HG02642 (cell line): ENCODE results near the gene ESPN.

ENCODE experiments used
- ATAC-seq: cut with Tn5 transposase; IDR thresholded peaks from one replicate; pipeline ENCODE4 v1.9.1; 2021; ENCODE audit warnings: mild to moderate bottlenecking; ENCODE audit not compliant: unreplicated experiment, poor library complexity

The ESPN gene

DNA sequence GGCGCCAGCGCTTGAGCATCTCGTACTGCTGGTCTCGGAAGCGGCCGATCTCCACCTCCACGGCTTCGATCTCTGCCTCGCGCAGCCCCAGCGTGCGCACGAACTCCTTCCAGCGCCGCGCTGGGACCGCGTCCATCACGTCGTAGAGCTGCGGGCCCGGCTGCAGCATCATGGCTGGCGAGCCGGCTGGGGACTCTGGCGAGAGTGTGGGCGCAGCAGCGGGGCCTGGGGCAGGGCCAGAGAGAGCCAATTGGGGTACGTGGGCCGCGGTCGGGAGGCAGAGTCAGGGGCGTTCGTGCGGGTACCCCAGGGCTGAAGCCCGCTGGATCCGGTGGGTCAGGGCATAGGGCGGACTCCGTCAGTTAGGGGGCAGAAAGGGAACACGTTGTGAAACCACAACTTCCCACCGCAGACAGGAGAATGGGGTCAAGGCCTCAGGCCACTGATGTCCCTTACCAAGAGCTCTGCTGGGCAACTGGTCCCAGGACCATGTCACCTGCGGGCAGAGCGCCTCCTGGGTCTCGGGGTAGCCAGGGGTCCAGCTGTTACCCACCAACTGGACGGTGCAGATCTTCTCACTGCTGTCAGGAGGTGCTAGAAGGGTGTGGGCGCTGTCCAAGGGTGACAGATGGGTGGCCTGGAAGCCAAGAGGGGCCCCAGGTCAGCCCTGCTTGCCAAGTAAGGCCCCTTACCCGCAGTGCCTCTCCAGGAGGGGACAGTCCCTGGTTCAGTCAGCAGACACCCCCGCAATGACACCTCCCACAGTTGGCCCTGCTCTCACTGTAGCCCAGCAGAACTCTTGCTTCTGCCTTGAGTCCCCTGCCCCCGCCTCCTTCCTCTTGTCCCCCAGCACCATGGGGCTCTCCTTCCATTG lies 37.2 kb downstream of the ESPN start:
- no peak for ATAC-seq

DNA sequence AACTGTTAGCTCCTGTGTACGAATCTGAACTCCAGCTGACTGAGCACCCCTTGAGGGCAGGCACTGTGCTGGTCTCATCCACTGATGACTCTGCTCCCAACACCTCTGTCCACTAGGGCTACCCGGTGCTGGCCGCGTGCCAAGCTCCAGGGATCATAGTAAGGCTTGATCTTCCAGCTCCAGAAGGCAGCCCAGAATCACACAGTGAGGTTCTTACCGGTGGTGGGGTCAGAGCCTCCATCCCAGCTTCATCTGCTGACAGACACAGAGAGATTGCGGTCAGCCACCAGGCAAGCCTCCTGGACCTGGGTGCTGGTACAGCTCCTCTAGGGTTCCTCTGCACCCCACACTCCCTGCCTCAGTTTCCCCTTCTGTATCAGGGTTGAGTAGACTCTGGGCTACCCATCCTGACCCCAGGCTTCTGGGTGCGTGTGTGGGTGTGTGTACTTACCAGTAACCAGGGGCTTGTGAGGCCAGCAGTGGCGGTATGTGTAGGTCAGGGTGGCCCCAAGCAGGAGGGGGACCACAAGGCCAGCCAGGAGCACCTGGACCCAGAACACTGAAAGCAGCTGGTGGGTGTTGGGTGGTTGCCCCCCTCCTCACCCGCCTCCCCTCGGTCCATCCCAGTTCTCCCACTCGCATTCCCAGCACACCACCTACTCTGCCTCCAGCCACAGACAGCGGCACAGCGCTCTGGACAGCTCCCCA lies 38.0 kb downstream of the ESPN start:
- ATAC-seq, result no peak

DNA sequence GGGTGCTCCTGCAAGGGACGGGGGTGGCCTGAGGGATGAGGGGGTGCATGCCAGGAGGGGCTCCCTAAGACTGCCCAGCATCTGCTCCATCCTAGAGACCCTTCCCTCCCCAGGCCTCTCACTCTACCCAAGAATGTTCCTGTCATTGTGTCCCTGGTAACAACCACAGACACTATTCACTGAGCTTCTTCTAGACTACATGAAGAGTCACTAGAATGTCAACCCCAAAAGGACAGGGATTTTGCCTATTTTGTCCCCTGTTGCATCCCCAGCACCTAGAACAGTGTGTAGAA lies 38.5 kb downstream of the ESPN start:
- ATAC-seq, result no peak

DNA sequence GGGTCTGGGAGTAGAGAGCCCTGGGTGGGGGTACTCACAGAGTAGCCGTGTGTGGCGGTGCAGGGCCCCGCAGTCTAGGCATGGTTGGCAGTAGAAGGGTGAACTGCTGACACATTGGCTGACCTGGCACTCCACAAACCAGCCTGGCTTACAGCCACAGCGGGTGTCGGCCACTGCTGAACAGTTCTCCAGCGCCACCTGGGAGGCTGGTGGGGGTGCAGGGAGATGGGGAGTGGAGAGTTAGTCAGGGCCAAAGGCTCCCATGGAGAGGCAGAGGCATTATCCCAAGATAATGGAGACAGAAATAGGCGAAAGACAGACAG lies 39.9 kb downstream of the ESPN start:
- no peak for ATAC-seq

DNA sequence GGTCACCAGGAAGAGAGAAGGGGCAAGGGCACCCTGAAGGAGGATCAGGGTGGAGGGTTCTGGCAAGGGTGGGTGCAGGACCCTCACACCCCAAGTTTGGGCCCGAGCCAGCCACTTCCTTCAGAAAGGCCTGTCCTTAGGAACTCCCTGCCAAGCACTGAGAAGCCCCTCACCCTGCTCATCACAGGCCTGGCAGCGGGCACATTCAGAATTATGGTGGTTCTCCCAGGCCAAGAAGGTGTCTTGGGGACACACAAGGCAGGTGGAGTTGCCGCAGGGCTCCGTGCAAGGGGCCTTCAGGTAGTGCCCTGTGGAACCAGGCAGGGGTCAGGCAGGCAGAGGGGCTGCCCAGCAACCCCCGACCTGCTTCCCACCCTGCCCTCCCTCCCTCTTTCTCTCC lies 40.3 kb downstream of the ESPN start:
- no peak for ATAC-seq

DNA sequence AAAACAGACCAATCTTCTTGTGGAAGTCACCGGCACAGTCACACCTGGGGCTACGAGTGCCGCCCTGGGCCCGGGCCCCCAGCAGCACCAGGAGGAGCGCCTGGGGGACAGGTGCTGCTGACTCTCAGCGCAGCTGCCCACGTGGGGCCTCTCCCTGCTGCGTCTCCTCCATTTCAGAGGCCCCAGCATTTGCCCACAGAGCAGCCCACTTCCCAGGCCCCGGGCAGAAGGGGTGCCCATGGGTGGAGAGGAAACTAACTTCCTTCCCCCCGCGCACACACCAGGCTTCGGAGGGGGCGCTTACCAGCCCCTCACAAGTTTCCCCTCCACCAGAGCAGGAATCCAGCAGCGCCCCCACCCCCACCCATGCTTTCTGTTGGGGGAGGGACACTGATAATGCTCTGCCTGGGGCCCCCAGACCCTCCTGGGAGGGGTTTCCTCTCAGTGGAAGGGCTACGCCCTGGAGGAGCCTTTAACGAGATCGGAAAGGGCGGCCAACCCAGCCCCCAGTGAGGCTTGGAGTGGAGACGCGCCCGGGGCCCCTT lies 41.0 kb downstream of the ESPN start:
- ATAC-seq, result no peak

DNA sequence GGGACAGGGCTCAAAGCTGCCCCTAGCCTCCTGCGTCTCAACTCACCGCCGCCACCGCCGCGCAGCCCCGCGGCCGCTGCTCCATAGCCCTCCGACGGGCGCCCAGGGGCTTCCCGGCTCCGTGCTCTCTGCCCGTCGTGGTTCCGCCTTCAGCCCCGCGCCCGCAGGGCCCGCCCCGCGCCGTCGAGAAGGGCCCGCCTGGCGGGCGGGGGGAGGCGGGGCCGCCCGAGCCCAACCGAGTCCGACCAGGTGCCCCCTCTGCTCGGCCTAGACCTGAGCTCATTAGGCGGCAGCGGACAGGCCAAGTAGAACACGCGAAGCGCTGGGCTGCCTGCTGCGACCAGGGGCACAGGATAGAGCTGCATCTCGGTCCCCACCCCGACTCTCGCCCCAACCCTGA lies 41.4 kb downstream of the ESPN start, which contains the start of gene TNFRSF25:
Gene TNFRSF25, minus strand, starts transcription at position 151 of the 400 bp plus-strand sequence. Its CDS starts 66 bp downstream, at position 85.
- ATAC-seq, result no peak

DNA sequence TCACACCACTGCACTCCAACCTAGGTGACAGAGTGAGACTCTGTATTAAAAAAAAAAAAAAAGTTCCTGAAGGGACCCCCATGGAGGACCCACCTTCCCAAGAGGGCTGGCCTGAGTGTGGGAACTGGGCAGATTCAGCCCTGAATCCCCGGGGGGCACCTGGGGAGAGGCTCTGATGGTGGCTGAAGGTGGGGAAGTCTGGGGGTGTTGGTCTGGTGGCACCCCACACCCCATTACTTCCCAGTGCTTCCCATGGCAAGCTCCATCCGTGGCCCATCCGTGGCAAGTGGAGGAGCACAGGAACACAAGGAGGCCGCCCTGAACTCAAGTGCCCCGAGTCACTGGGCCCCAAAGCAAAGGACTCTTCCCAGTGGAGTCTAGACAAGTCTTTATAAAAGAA lies 42.2 kb downstream of the ESPN start:
- no peak for ATAC-seq

DNA sequence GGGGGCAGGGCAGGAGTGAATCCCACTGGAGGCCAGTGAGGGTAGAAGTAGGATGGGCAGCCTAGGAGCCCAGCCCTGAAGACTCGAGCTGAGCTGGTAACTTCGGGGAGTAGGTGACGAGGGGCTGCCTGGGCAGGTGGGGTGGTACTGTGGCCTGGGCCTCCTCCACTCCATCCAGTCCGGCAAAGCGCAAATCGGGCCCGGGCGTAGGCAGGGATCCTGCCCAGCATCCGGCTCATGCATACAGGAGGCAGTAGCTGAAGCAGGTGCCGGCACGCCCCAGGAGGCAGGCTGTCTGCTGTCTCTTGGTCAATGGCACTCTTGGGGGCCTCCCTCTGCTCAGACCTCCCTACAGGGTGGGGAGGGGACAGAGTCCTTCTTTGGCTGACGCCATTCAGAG lies 42.6 kb downstream of the ESPN start:
- no peak for ATAC-seq

DNA sequence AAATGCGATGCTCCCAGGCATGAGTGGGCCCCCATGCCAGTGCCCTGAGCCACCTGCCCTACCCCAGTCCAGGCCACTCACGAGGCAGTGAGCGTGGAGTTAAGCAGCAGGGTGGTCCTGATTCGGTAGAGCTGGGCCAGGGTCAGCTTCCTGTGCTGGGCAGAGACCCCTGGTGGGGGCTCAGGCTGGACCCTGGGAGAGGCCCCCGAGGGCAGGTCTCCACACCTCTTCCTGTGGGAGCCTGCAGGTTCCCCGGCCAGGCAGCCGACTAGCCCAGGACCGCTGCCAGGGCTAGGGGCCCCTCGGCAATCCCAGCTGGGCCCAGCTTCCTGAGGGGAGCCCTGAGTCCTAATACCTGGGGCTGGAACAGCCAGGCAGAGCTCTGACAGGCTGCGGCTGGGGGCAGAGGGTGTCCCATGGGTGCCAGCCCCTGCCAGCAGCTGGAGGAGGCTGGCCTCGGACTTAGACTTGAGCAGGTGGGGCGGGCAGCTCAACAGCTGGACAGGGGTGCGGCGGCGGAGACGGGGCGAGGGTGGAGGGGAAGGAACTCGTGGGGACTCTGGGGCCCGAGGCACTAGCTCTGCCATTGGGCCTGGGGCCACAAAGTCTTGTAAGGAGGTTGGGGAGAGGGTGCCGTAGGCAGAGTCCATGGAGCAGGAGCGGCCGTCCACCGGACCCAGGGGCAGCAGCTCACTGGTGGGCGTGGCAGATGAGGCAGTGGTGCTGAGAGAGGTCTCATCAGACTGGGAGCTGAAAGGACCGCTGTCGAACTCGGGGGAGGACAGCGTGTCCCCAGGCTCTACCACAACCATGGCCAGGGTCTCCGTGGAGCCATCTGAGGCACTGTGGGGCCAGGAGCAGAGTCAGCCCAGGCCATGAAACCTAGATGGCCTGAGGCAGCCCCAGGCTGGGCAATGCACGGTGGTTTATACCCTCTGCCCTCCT lies 43.4 kb downstream of the ESPN start:
- ATAC-seq, result no peak

DNA sequence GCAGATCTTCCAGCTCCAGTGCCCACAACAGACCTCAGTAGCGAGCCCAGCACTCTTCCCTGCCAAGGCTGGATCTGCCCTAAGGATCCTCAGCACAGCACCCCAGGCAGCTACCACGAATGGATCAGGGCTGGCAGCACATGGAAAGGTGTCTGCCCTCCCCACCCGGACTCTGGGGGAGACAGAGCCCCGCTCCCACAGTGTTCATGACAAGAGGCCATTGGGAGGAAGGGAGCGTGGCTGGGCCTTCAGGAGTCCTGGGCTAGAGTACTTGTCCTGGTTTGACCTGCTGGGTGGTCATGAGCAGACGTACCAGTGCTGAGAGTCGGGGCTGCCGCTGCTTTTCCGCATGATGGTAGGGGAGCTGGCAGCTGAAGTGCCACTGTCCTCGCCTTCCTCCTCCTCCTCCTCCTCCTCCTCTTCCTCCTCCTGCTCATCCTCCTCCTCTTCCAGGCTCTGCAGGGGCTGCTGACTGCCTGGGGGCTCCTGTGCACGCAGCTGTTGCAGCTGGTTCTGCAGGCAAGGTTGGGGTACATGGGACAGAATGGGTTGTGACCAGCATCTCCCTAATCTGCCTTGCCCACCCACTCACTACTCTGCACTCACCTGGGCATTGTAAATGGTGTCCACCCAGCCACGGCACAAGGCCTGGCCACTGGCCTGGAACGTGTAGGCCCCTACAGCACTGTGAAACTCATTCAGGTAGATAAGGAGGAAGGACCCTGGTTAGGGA lies 44.3 kb downstream of the ESPN start:
- ATAC-seq, result no peak

DNA sequence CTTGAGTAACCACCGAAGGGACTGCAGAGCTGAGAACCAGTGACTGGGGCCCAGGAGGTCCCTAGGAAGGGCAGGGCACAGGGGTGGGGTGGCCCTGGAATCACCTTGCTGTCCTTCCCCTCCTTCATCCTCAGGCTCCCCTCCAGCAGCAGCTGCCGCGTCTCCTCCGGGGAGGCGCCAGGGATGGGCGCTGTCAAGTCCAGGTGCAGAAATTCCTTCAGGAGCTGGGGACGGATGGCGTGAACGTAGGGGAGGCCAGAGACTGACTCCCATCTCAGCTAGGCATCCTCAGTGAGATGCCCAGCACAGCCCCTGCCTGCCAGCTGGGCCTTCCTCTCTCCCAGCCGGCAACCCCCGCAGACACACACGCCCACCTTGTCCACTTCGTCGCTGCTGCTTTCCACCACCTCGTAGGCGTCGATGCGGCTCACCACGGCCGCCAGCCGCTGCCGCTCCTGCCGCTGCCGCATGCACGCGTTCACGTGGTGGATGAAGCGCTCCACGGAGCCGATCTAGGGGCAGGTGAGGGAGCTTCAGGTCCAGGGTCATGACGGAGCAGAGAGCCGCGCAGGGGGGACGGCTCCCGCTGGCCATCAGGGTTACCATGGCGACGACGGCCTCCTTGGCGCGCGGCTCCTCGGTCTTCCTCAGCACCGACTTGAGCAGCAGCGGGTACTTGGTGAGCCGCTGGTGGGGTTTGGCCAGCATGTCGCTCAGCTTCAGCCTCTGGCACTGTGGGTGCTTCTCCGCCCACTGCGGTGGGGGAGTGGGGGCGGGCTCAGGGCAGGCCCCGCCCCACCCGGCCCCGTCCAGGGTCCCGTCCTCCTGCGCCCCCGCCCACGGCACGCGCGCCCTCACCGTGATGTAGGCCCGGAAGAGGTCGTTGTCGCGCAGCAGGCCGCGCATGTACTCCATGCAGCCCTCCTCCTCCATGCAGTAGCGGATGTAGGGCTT lies 45.8 kb downstream of the ESPN start:
- ATAC-seq, result no peak

DNA sequence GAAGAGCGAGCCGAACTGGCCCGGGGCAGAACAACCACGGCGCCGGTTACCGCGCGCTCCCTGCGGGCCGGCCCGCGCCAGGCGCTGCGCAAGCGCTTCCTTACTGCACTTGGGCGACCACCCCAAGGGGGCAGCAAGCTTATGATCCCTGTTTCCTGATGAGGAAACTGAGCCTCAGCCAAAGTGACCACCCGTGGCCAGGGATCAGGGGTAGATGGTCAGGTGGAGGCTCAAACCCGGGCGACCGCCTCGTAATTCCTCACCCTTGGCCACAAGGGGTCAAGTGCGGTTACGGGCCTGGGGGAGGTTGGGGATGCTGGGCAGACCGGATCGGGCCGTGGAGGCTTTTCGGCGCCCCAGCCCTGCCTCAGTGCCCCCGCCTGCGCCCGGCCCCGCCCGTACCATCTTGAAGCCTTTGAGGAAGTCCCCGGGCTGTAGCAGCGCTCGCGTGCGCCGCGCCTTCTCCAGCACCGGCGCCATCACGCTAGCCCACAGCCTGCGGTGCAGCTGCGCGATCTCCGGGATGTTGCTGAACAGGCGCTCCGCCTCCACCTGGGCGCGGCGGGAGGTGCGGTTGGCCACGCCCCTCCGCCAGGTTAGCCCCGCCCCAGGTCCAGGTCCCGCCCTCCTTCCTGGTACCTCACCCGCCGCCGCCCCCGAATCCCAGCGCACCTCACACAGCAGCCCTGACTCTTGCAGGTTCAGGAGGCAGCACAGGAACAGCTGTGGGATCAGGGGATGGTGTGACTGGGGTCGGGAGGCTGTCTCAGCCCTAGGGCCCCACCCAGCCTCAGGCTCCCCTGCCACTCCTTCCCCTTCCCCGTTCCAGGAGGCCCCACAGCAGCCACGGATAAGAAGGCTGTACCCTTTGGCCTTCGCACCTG lies 46.8 kb downstream of the ESPN start:
- no peak for ATAC-seq

DNA sequence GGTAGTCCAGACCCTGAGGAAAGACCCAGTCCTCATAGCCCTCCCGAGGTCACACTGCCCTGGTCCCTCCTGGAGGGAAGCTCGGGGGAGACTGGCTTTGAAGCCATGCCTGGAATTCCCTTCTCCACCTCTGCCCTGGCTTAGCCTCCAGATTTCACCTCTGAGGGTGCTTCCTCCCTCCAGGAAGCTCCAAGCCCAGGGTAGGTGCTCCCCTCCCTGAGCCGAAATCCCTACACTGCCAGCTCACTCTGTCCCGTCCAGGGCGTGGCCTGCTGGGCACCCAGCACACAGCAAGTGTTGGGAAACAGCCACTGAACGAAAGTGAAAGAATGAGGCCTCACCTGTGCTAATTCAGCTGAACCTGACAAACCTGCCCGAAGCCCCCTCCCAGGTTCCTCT lies 47.4 kb downstream of the ESPN start:
- ATAC-seq, result no peak

DNA sequence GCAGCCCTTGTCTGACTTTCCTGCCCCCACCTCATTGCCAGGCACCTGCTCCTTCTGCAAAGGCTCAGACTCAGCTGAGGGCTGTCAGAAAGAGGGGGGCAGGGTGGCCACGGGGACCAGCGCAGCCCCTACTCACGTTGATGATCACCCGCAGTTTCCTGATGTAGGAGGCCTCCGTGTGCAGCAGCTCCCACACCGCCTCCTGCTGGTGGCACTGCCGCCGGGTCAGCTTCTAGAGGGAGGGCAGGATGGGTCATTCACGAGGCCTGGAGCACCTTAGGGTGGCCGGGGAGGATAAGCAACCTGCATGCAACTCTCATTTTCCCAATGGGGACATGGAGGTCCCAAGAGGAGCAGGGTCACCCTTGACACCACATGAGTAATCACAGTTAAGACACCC lies 47.8 kb downstream of the ESPN start:
- ATAC-seq, result no peak

DNA sequence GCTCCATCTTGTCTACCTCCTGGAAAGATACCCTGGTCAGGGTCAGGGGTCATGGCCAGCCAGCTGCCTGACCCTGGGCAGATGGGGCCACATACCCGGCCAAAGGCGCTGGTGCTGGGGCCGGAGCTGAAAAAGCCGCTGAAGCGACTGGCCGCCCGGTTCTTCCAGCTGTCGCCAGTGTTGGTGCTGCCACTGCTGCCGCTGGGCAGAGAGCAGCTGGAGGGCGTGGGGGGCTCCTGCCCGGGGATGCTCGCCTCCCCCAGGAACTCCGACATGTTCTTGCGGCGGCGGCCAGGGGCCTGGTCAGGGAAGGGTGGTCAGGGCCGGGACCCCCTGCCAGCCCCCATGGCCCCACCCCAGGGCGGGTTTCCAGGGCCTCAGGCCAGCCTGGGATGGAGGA lies 48.6 kb downstream of the ESPN start:
- no peak for ATAC-seq

DNA sequence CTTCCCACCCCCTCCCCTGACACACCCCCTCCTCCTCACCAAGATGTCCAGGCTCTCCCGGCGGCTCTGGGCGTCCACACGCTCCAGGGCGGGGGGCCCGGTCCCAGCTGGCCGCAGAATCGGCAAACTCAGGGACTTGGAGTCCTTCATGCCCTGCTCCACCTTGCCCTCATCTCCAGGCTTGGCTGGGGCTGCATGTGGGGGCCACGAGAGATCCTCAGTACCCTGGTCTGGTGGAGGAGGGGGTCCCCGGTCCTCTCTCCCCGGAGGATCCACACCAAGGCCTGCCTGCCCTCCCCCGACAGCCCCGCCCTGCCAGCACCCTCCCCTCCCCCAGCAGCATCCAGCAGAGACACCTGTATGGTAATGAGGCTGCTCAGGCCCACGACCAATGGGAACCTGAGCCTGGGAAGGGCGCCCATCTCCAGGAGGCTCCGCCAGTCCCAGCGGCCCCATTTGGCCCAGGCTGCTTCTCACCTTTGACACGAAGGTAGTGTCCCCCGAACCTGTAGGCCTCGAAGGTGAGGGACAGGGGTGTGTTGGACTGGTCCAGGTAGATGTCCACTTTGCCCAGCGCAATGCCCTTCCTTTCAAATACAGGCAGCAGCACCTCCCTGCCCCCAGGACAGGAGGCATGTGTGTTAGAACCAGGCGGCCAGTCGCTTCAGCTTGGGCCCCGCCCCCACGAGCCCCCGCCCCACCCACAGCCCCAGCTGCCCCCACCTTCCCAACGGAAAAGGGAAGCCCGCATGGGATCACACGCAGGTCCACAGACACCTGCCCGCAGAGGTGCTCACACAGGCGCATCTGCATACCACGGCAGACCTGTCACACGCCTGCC lies 49.6 kb downstream of the ESPN start:
- ATAC-seq, result no peak
